ENCODE data around the gene ATOSB. TPM values are rescaled to one million over a fixed set of nuclear protein-coding genes. Genes with fewer than 3 reads are reported as not detected.
A peak's percentile ranks its signal among the peaks of the same experiment; 100 is the strongest.

ATOSB gene
- total RNA-seq, 1 donor: 31.1 TPM

DNA sequence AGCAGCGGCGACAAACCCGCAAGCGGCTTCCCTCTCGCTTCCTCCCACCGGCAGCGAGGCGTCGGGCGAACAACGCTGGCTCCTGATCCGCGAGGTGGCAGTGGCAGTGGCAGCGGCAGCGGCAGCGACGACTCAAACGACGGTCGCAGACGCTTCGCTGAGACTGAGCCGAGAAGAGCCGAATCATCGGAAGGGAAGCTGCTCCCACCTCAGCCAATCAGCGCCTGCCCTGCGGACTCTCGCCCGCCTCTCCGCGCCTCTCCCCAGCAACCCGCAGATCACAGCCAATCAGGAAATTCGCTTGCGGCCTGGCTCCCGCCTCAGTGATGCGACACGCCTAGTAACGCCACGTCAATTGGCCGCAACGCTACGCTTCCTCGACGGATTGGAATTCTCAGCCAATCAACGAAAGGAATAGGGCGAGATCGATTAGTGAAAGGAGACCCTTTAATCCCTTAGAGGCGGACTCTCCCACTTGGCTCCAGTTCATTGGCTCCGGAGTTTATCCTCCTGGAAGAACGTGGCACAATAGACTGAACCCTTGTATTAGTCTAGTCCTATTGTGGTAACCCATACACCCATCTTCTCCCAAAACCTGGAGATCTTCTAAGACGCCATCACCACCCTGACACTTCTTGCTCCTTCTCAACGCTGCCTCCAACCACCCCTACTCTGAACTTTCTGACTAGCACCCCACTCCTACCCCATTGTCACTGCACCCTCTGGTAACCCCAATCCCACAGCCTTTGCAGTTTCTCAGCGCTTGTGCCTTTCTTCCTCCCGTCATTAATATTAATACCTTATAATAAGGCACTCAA is 43.0 kb downstream of the ATOSB start, which contains the start of gene VCP:
TSS of gene VCP (minus strand) at position 165 of the 818 bp plus-strand sequence. CDS start 272 bp downstream, outside the sequence.
- Histone ChIP-seq H4K20me1 (ENCODE audit: insufficient read depth, low read length) (peaks cover 42% of the 10 kb centered on the region), H3K36me3 (ENCODE audit: insufficient read depth, low read length) (peaks cover 32% of the 10 kb centered on the region), H3K4me2 (ENCODE audit: insufficient read depth, low read length) (peak within 1 kb of the TSS; percentile 79), H3K27me3 (ENCODE audit: insufficient read depth, low read length) (no peaks in the 10 kb centered on the region), H3K4me3 (ENCODE audit: insufficient read depth, low read length) (peak within 1 kb of the TSS; percentile 94), H2AFZ (ENCODE audit: low read length) (peak within 1 kb of the TSS; percentile 83), H3K4me1 (ENCODE audit: insufficient read depth, low read length) (peaks cover 20% of the 10 kb centered on the region), H3K9me3 (ENCODE audit: low read depth, low read length) (no peaks in the 10 kb centered on the region), H3K79me2 (ENCODE audit: insufficient read depth, low read length) (peaks cover 55% of the 10 kb centered on the region), H3K27ac (ENCODE audit: low read depth, low read length) (peak within 1 kb of the TSS; percentile 96)
- DNase-seq (ENCODE audit: insufficient read length, low spot score, missing footprints): peak; percentile 99
- TF ChIP-seq, protein P1, sequence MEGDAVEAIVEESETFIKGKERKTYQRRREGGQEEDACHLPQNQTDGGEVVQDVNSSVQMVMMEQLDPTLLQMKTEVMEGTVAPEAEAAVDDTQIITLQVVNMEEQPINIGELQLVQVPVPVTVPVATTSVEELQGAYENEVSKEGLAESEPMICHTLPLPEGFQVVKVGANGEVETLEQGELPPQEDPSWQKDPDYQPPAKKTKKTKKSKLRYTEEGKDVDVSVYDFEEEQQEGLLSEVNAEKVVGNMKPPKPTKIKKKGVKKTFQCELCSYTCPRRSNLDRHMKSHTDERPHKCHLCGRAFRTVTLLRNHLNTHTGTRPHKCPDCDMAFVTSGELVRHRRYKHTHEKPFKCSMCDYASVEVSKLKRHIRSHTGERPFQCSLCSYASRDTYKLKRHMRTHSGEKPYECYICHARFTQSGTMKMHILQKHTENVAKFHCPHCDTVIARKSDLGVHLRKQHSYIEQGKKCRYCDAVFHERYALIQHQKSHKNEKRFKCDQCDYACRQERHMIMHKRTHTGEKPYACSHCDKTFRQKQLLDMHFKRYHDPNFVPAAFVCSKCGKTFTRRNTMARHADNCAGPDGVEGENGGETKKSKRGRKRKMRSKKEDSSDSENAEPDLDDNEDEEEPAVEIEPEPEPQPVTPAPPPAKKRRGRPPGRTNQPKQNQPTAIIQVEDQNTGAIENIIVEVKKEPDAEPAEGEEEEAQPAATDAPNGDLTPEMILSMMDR (IDR thresholded peaks at IDR 0.05; ENCODE audit: extremely low read depth, low read depth, low read length): no peak

DNA sequence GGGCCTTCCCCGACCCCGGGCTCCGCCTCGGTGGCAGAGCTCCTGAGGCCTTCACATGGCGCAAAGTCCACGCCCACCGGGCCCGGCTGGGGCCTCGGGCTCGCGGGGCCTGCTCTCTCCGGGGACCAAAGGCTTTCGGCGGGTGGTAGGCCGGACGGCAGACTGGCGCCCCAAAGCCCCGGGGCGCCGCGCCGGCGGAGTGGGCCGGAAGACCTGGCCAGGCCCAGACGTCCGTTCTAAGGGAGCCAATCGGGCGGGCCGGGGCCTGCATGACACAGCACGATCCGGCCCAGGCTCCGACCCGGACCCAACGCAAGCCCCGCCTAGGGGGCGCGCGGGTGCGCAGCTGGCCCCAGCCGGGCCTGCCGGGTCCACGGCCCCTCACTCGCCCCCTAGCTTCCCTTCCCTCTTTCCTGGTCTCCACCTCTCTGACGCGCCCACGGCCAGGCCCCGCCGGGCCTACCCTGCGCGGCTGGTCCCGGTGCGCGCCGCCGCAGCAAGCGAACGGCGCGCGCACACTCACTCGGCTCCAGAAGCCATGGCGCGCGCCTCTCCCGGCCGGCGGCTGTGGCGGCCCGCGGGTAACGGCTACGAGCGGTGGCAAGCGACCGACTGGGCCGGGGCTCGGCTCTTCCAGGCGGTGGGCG is 43.7 kb downstream of the ATOSB start:
- TF ChIP-seq, protein P1 (IDR thresholded peaks at IDR 0.05; ENCODE audit: extremely low read depth, low read depth, low read length): peak; percentile 13
- peak overlapping the region; percentile 79 for H3K4me2 ChIP-seq (ENCODE audit: insufficient read depth, low read length)
- H3K4me3 ChIP-seq (ENCODE audit: insufficient read depth, low read length): peak overlapping the region; percentile 94
- H3K79me2 ChIP-seq (ENCODE audit: insufficient read depth, low read length): peaks cover 56% of the 10 kb centered on the region
- no peaks in the 10 kb centered on the region for H3K27me3 ChIP-seq (ENCODE audit: insufficient read depth, low read length)
- peaks cover 36% of the 10 kb centered on the region for H3K36me3 ChIP-seq (ENCODE audit: insufficient read depth, low read length)
- H3K27ac ChIP-seq (ENCODE audit: low read depth, low read length): peak overlapping the region; percentile 96
- H2AFZ ChIP-seq (ENCODE audit: low read length): peak overlapping the region; percentile 35
- peaks cover 20% of the 10 kb centered on the region for H3K4me1 ChIP-seq (ENCODE audit: insufficient read depth, low read length)
- DNase-seq (ENCODE audit: insufficient read length, low spot score, missing footprints): peak; percentile 97
- no peaks in the 10 kb centered on the region for H3K9me3 ChIP-seq (ENCODE audit: low read depth, low read length)
- H4K20me1 ChIP-seq (ENCODE audit: insufficient read depth, low read length): peaks cover 49% of the 10 kb centered on the region

DNA sequence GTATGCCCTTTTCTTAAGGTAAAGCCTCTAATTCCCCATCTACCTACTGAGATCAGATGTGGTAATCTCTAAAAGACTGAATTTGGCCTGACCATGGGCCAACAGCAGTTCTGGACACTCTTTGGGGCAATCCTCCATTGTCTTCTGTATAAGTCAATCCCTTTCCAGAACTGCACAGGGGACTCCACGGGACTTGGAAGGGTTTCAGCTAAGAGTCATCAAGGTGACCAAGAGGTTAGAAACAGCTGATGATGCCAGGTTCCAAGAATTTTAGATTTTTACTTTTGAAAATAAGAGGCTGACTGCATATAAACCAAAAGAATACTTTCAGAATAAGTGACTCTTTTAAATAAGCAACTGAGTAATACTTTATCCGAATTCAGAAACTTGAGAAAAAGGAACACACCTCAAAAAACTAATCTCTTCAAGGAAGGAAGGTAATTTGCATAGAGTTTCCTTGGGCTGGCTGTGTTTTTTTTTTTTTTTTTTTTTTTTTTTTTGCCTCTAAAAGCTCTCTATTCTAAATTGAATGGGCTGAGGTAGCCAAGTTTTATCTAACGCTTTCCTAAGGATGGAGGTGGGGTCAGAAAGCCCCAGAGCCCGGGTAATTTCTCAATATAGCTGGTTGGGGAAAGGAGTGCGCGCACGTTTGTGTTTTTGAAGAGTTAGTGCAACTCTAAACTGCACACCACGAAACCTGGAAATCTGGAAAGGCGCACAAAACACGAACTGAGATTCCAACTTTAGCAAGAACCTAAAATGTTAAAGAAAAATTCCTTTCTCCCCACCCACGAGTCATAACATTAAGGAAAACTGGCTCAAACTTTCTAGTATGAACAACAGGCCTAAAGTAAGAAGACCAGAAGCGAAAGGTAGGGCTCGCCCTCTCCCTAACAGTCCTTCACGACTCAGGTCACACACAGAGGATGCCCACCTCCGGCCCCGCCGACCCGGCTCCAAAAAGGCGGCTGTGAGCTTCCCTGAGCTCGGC is 44.5 kb downstream of the ATOSB start:
- no peaks in the 10 kb centered on the region for H3K27me3 ChIP-seq (ENCODE audit: insufficient read depth, low read length)
- H3K4me2 ChIP-seq (ENCODE audit: insufficient read depth, low read length): peak overlapping the region; percentile 79
- no peaks in the 10 kb centered on the region for H3K9me3 ChIP-seq (ENCODE audit: low read depth, low read length)
- peak overlapping the region; percentile 96 for H3K27ac ChIP-seq (ENCODE audit: low read depth, low read length)
- H2AFZ ChIP-seq (ENCODE audit: low read length): no peak overlapping the region
- peaks cover 59% of the 10 kb centered on the region for H3K79me2 ChIP-seq (ENCODE audit: insufficient read depth, low read length)
- H3K4me1 ChIP-seq (ENCODE audit: insufficient read depth, low read length): peaks cover 20% of the 10 kb centered on the region
- H3K4me3 ChIP-seq (ENCODE audit: insufficient read depth, low read length): peak overlapping the region; percentile 94
- H3K36me3 ChIP-seq (ENCODE audit: insufficient read depth, low read length): peaks cover 37% of the 10 kb centered on the region
- TF ChIP-seq, protein P1 (IDR thresholded peaks at IDR 0.05; ENCODE audit: extremely low read depth, low read depth, low read length): no peak
- peaks cover 55% of the 10 kb centered on the region for H4K20me1 ChIP-seq (ENCODE audit: insufficient read depth, low read length)
- no peak for DNase-seq (ENCODE audit: insufficient read length, low spot score, missing footprints)
